T-helper 9 cell (primary cell): ENCODE data around the gene PNPLA5.
"Not testable (repeated sequence)": the region's sequence is repeated elsewhere in the genome, so short reads cannot be mapped to it uniquely, and the experiment has no call there.

Experiments used
- DNase-seq: peaks from one replicate; pipeline ENCODE4 v3.0.0-alpha.2; 2020

Gene PNPLA5

GRCh38 chr22:43879901-43880540 lies 11.8 kb downstream of the PNPLA5 start:
- no peak for DNase-seq

GRCh38 chr22:43878831-43879550 lies 12.8 kb downstream of the PNPLA5 start:
- DNase-seq: no peak

DNA sequence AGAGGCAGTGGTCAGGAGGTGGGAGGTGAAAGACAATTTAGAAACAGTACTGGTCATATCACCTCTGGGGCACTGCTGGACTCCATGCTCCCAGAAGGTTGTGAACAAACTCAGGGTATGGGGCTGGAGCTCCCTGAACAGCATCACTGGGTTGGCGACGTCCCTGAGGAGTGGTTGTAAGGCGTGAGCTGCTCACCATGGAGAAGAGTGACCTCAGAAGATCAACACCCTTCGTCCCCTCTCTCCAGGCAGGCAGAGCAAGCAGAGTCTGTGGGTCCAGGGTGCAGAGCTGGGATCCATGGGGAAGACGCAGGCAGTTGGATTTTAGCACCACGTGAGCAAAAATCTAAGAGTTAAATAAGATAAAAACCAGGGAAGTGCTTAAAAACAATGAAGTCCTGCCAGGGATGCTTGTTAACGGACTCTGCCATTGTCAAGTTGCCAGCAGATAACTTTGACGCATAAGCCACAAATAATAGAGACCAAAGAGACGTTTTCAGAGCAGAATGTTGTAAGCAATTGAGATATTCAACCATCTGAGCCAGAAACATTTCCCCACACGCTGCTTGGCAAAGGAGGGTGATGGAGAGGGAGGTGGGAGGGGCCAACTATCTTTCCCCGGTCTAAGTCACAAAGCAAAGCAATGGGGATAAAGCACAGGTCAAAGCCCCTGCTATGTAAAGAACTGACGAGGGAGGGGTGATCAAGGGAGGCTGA lies 13.6 kb downstream of the PNPLA5 start:
- DNase-seq: no peak

- DNase-seq: no peak
Measured at GRCh38 chr22:43876866-43877509, 14.8 kb downstream of the PNPLA5 start.

DNA sequence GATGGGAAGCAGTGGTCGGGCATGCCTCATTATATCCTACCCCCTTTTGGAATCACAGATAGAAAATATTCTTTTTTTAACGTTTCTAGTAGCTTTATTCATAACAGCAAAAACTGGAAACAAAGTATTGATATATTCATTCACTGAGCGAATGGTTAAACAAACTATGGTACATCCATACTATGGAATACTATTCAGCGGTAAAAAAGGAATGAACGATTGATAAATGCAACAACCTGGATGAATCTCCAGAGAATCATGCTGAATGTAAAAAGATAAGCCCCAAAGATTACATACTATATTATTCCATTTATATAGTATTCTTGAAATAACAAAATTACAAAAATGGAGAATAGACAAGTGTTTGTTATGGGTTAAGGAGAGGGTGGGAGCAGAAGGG lies 22.0 kb downstream of the PNPLA5 start:
- no peak for DNase-seq

- not testable (repeated sequence) for DNase-seq
Measured at GRCh38 chr22:43869001-43869400, 22.8 kb downstream of the PNPLA5 start.

DNA sequence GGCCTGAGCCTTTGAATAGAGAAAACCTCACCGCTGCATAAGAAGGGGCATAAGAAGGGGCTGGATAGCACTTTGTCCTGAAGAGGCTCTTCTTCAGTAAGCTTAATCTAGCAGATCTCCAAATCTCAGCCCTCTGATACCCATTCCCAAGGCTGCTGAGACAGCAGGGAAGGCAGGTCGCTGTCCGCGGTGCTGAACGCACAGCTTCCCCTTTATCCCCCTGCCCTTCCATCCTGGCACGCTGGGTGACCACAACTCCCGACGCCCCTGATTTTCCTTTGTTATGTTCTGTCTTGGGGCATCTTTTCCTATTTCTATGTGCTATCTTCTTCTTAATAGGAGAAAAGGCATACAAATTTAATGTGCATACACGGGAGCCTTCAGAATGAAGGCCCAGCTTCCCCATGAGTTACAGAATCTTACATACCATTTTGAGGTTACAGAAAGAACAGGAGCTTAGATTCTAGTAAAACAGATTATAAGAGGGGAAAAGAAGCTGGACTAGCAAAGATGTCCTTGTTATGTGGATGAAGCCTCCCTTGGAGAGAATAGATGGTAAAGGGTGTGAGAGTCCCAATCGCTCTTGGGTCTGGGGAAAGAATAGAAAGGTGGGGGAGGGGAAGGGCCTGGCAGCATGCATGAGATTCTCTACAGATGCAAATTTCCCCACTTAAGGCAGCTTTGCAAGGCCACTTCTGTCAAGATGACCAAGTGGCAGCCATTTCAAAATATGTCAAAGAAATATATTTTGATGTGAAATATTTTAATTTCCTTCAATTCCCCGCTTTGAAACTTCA lies 23.8 kb downstream of the PNPLA5 start:
- peak; percentile 8 for DNase-seq

DNA sequence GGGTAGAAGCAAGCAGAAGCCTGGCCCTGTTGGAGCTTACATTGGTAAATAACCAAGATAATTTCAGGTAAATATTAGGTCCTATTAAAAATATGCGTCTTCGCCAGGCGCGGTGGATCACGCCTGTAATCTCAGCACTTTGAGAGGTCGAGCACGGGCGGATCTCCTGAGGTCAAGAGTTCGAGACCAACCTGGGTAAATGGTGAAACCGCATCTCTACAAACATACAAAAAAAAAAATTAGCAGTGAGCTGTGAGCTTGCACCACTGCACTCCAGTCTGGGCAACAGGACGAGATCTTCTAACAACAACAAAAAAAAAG lies 29.0 kb downstream of the PNPLA5 start:
- no peak for DNase-seq

- DNase-seq: no peak
Measured at GRCh38 chr22:43862074-43862881, 29.5 kb downstream of the PNPLA5 start, which contains the start of gene SULT4A1. TSS of gene SULT4A1 (minus strand) at chr22:43862513. CDS start at chr22:43862382, 131 bp downstream.

GRCh38 chr22:43861529-43861928 lies 30.3 kb downstream of the PNPLA5 start:
- DNase-seq: no peak

DNA sequence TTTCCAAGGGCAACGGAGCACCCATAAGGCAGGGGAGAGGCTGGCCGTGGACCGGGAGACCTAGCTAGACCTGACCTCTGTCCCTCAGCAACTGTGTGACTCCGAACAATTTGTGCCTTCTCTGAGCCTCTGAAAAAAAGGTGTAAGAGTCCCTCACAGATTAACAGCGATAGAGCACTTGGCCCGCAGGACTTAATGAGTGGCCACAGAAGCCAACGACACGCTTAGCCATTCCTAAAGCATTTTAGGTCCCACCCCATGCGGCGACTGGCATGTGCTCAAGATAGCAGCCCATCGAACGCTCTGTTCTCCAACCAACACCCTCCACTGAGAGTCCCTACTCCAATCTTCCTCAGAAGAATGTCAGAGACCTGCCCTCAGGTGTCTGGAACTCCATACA lies 31.0 kb downstream of the PNPLA5 start:
- DNase-seq: no peak

DNA sequence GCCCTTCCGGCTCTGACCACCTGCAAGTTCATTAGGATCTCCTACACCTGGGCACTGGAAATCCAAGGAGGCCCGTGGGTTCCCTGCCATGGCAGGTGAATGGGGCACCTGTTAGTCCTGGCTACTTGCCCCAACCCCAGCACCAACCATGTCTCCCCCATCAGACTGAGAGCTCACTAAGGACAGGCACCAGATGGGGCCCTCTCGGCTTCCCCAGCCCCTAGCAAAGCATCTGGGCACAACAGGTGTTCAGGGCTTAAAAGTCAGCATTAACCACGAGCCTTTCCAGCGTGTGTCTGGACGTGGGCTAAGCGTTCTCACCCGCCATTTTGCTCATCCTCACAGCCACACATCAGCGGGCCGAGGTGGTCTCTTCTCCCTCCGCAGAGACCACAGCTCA lies 31.7 kb downstream of the PNPLA5 start:
- no peak for DNase-seq

DNA sequence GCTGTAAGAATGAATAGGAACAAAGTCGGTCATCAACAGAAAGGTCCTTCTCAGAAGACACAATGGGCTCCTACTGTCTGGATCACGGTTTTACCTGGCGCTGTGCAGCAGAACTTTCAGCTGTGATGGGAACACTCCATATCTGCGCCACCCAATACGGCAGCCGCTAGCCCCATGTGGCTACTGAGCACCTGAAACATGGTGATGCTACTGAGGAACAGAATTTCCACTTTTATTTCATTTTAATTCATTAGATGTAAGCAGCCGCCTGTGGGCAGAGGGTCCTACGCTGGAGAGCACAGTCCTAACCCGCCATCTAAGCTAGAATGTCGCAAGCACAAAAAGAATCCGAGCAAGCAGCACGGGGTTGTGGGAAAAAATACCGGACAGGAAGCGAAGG lies 32.2 kb downstream of the PNPLA5 start:
- DNase-seq: no peak

DNA sequence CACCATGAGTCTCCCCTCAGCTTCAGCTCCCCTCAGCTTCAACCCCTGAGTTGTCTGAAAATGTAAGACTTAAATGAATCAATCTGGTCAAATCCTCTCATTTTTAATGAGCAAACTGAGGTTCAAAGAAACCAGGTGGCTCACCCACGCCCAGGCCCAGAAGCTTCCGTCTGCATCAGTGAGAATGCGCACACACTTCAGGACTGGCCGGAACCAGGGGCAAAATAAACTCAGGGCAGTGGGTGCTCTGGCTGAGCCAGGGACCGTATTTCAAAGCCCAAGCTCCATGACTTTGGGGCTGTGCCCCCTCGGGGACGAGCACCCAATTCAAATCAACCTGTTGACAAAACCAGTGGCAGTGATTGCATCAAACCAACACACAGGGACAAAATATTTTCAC lies 32.6 kb downstream of the PNPLA5 start:
- DNase-seq: no peak

DNA sequence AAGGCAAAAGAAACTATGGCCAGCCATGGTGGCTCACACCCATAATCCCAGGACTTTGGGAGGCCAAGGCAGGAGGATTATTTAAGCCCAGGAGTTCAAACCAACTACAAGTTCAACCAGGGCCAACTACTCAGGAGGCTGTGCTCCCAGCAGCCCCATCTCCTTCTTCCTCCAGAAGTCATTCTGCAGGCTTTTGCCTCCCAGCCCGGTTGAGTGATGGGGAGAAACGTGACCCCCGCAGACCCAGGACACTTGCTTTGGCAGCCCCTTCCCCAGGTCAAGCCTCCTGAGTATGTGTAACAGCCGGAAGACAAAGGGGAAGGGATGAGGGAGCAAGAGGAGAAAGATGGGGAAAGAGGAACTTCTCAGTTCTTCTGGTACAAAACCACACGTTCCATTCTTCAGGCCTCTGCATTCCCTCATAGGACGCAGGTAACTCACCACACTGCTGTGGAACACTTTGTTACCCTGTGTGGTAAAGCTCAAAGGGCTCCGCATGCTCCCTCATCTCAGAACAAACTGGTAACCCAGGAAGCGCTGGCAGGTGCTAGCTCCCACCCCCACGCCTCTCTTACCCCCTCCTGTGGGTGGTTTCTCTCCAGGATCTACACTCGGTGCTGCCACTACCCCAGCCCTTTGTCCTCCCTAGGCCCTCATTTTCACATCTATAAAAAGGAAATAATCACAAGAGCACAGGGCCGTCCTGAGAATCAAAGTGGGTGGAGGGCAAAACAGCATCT lies 33.5 kb downstream of the PNPLA5 start:
- DNase-seq: no peak

GRCh38 chr22:43857367-43857766 lies 34.4 kb downstream of the PNPLA5 start:
- no peak for DNase-seq

DNA sequence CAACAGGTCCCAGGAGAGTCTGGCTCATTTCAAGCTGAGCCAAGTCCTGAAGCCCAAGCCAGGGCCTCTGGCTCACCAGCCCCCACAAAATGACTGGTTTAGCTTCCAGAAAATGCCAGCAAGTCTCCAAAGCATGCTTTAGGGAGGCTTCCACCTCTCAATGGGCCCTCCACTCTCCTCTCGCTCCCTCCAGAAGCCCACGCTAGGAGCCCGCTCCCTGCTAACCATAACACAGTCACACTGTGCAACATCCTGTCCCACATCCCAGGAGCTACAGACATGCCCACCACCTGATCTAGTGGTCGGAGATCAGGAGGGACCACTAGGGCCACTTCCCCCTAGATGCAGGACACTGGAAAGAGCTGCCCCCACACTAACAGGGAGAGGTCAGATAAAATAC lies 36.4 kb downstream of the PNPLA5 start:
- DNase-seq: no peak

- DNase-seq: no peak
Measured at GRCh38 chr22:43854786-43855271, 37.0 kb downstream of the PNPLA5 start.

- DNase-seq: no peak
Measured at GRCh38 chr22:43854121-43854785, 37.6 kb downstream of the PNPLA5 start.

GRCh38 chr22:43853328-43853931 lies 38.4 kb downstream of the PNPLA5 start:
- no peak for DNase-seq
